NB4 (cell line): ENCODE data around the gene MAGI2.

Source experiments
- MYC ChIP-seq: IDR thresholded peaks from 2 replicates; pipeline ENCODE4 v1.6.1; 2011; ENCODE audit warnings: low read depth, low read length
- POLR2A ChIP-seq: IDR thresholded peaks from 2 replicates; pipeline ENCODE4 v1.6.1; 2011; ENCODE audit warnings: mild to moderate bottlenecking; ENCODE audit not compliant: insufficient read length; ENCODE audit errors: extremely low read depth
- TF ChIP-seq, protein P1 (sequence below): IDR thresholded peaks from one replicate; pipeline ENCODE4 v1.5.1; 2012; ENCODE audit warnings: low read depth, low read length

GRCh38 chr7:78092331-78092730 is 1361.1 kb downstream of the MAGI2 start:
- TF ChIP-seq, protein P1, sequence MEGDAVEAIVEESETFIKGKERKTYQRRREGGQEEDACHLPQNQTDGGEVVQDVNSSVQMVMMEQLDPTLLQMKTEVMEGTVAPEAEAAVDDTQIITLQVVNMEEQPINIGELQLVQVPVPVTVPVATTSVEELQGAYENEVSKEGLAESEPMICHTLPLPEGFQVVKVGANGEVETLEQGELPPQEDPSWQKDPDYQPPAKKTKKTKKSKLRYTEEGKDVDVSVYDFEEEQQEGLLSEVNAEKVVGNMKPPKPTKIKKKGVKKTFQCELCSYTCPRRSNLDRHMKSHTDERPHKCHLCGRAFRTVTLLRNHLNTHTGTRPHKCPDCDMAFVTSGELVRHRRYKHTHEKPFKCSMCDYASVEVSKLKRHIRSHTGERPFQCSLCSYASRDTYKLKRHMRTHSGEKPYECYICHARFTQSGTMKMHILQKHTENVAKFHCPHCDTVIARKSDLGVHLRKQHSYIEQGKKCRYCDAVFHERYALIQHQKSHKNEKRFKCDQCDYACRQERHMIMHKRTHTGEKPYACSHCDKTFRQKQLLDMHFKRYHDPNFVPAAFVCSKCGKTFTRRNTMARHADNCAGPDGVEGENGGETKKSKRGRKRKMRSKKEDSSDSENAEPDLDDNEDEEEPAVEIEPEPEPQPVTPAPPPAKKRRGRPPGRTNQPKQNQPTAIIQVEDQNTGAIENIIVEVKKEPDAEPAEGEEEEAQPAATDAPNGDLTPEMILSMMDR = no peak
- TF ChIP-seq MYC (no peak), POLR2A (no peak)
